ENCODE data around the gene MAP3K13. TPM values are rescaled to one million over a fixed set of nuclear protein-coding genes. Genes with fewer than 3 reads are reported as not detected.

The MAP3K13 gene
- total and polyA plus RNA-seq, 2 of the 13 experiments (the other 11 are each of a cell fraction or from before 2014, with no cell fraction given), result 24.2 to 26.5 TPM

GRCh38 chr3:185328324-185329004 is 34.5 kb upstream of the MAP3K13 start (continued):
- TF ChIP-seq AHDC1 (CRISPR knock-in tag; IDR thresholded peaks at IDR 0.05; ENCODE audit: borderline replicate concordance), result no peak; the same call in 1 of the 2 replicates
- TF ChIP-seq U2AF2 (IDR thresholded peaks at IDR 0.05; ENCODE audit: low read depth, low read length), result no peak
- peak; percentile 61; the same call in 1 of the 2 replicates for TF ChIP-seq HMG20A (CRISPR knock-in tag; IDR thresholded peaks at IDR 0.05; ENCODE audit: borderline replicate concordance)
- TF ChIP-seq ZNF800 (CRISPR knock-in tag; IDR thresholded peaks at IDR 0.05), result 0 out of 2 replicates have a peak, but pooled peaks have one; percentile 23
- TF ChIP-seq ZZZ3 (CRISPR knock-in tag; IDR thresholded peaks at IDR 0.05; ENCODE audit: borderline replicate concordance), result no peak
- no peak for TF ChIP-seq ISX (CRISPR knock-in tag; conservative IDR thresholded peaks at IDR 0.05)
- TF ChIP-seq ELK4 (CRISPR knock-in tag; IDR thresholded peaks at IDR 0.05; ENCODE audit: borderline replicate concordance), result no peak
- no peak for TF ChIP-seq ZNF280B (CRISPR knock-in tag; IDR thresholded peaks at IDR 0.05; ENCODE audit: borderline replicate concordance)
- TF ChIP-seq ZNF790 (CRISPR knock-in tag; IDR thresholded peaks at IDR 0.05; ENCODE audit: borderline replicate concordance), result no peak
- peak; percentile 78; the same call in 1 of the 2 replicates for TF ChIP-seq SIX1 (CRISPR knock-in tag; IDR thresholded peaks at IDR 0.05; ENCODE audit: borderline replicate concordance)
- no peak for TF ChIP-seq ZNF383 (CRISPR knock-in tag; IDR thresholded peaks at IDR 0.05; ENCODE audit: borderline replicate concordance)
- TF ChIP-seq DMTF1 (CRISPR knock-in tag; IDR thresholded peaks at IDR 0.05), result no peak
- no peak for TF ChIP-seq ZNF337 (CRISPR knock-in tag; IDR thresholded peaks at IDR 0.05; ENCODE audit: borderline replicate concordance, low read depth)
- peak; percentile 56; the same call in 1 of the 2 replicates for TF ChIP-seq KLF6 (CRISPR knock-in tag; IDR thresholded peaks at IDR 0.05)
- TF ChIP-seq REL (CRISPR knock-in tag; conservative IDR thresholded peaks at IDR 0.05), result no peak

All from HepG2 (cell line).